PC-9 (cell line): ENCODE results near the gene JARID2.

Source experiments
- CTCF ChIP-seq: fragments of 200-600 bp; sonication (generic); conservative IDR thresholded peaks from 2 replicates; pipeline ENCODE4 v1.6.1; 2017; ENCODE audit warnings: mixed run types, antibody characterized with exemption, mild to moderate bottlenecking, moderate library complexity
- EZH2 ChIP-seq: fragments of 200-600 bp; sonication (generic); IDR thresholded peaks from 2 replicates; pipeline ENCODE4 v1.8.0; 2017; ENCODE audit warnings: antibody characterized with exemption, low read depth

- TF ChIP-seq CTCF (no peak), EZH2 (no peak)
These were observed 140.9 kb downstream of the JARID2 start for GRCh38 chr6:15386756-15387112.
